Ovary (tissue), 3 donors: Measurements from ENCODE around the gene MOB4.

Experiments used
- POLR2A ChIP-seq: fragments of 450-650 bp; IDR thresholded peaks from one replicate; pipeline ENCODE4 v1.6.1; 2017; ENCODE audit warnings: antibody characterized with exemption, mild to moderate bottlenecking, moderate library complexity
- TF ChIP-seq, protein P1 (sequence below), 3 donors: fragments of 450-650 bp in 2 of 3; fragments of 200-600 bp in 1 of 3; IDR thresholded peaks; one replicate each; pipeline versions ENCODE4 v1.5.1 to v1.8.0; 2016 to 2022; ENCODE audit warnings: antibody characterized with exemption in 3 of 3, mild to moderate bottlenecking in 1 of 3
- donor health status: DM: no; HTN: no; CAD: no.

DNA sequence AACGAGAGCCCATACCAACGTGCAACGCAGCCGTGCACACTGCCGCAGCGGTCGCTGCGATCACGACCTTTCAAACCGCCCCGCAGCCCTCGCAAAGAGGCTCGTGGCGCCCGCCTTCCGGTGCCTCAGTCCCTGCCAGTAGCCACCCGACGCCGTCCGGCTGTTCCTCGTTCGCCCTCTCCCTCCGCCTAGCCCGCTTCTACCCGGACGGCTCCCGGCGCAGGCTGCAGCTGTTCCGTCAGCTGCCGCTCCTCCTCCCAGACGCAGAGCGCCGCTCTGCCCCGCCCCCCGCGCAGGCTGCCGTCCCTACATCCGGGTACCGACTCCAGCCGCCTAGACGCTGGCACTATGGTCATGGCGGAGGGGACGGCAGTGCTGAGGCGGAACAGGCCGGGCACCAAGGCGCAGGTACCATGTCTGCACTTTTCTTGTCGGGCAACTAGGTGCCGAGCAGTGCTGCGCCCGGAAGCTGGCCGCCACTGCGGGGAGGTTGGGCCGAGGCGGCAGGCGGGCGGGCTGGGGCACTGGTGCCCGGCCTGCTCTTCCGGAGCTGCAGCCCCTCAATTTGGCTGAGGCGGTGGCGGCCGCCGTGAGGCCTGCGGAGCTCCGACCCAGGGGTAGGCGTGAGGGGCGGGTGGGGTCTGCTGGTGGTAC lies at the start of gene MOB4:
- TF ChIP-seq, protein P1, sequence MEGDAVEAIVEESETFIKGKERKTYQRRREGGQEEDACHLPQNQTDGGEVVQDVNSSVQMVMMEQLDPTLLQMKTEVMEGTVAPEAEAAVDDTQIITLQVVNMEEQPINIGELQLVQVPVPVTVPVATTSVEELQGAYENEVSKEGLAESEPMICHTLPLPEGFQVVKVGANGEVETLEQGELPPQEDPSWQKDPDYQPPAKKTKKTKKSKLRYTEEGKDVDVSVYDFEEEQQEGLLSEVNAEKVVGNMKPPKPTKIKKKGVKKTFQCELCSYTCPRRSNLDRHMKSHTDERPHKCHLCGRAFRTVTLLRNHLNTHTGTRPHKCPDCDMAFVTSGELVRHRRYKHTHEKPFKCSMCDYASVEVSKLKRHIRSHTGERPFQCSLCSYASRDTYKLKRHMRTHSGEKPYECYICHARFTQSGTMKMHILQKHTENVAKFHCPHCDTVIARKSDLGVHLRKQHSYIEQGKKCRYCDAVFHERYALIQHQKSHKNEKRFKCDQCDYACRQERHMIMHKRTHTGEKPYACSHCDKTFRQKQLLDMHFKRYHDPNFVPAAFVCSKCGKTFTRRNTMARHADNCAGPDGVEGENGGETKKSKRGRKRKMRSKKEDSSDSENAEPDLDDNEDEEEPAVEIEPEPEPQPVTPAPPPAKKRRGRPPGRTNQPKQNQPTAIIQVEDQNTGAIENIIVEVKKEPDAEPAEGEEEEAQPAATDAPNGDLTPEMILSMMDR (IDR thresholded peaks at IDR 0.05), result peak in 2 of 3 donors; percentile 16 to 36
- peak; percentile 80 for TF ChIP-seq POLR2A
